HUES6 (cell line): ENCODE measurements around the gene SLC26A6.
A peak's percentile ranks its signal among the peaks of the same experiment; 100 is the strongest.

Experiments used
- H3K27ac ChIP-seq: 2 replicates; pipeline ENCODE4 v1.7.0; 2013; ENCODE audit warnings: low read depth, mild to moderate bottlenecking, low read length, inconsistent platforms
- H3K27me3 ChIP-seq: 2 replicates; pipeline ENCODE4 v1.6.1; 2013; ENCODE audit warnings: low read length; ENCODE audit not compliant: control insufficient read depth, insufficient read depth
- H3K36me3 ChIP-seq: 2 replicates; pipeline ENCODE4 v1.6.1; 2013; ENCODE audit warnings: low read length; ENCODE audit not compliant: control insufficient read depth, insufficient read depth
- H3K4me1 ChIP-seq: 2 replicates; pipeline ENCODE4 v1.6.1; 2013; ENCODE audit warnings: low read length; ENCODE audit not compliant: control insufficient read depth, insufficient read depth
- H3K4me3 ChIP-seq: 2 replicates; pipeline ENCODE4 v1.5.1; 2013; ENCODE audit warnings: low read depth, low read length
- H3K9ac ChIP-seq: one replicate; pipeline ENCODE4 v1.6.1; 2013; ENCODE audit warnings: mild to moderate bottlenecking, low read length
- H3K9me3 ChIP-seq: 2 replicates; pipeline ENCODE4 v1.6.1; 2013; ENCODE audit warnings: low read depth, low read length; ENCODE audit not compliant: control insufficient read depth, insufficient read depth

Gene SLC26A6, protein sequence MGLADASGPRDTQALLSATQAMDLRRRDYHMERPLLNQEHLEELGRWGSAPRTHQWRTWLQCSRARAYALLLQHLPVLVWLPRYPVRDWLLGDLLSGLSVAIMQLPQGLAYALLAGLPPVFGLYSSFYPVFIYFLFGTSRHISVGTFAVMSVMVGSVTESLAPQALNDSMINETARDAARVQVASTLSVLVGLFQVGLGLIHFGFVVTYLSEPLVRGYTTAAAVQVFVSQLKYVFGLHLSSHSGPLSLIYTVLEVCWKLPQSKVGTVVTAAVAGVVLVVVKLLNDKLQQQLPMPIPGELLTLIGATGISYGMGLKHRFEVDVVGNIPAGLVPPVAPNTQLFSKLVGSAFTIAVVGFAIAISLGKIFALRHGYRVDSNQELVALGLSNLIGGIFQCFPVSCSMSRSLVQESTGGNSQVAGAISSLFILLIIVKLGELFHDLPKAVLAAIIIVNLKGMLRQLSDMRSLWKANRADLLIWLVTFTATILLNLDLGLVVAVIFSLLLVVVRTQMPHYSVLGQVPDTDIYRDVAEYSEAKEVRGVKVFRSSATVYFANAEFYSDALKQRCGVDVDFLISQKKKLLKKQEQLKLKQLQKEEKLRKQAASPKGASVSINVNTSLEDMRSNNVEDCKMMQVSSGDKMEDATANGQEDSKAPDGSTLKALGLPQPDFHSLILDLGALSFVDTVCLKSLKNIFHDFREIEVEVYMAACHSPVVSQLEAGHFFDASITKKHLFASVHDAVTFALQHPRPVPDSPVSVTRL

DNA sequence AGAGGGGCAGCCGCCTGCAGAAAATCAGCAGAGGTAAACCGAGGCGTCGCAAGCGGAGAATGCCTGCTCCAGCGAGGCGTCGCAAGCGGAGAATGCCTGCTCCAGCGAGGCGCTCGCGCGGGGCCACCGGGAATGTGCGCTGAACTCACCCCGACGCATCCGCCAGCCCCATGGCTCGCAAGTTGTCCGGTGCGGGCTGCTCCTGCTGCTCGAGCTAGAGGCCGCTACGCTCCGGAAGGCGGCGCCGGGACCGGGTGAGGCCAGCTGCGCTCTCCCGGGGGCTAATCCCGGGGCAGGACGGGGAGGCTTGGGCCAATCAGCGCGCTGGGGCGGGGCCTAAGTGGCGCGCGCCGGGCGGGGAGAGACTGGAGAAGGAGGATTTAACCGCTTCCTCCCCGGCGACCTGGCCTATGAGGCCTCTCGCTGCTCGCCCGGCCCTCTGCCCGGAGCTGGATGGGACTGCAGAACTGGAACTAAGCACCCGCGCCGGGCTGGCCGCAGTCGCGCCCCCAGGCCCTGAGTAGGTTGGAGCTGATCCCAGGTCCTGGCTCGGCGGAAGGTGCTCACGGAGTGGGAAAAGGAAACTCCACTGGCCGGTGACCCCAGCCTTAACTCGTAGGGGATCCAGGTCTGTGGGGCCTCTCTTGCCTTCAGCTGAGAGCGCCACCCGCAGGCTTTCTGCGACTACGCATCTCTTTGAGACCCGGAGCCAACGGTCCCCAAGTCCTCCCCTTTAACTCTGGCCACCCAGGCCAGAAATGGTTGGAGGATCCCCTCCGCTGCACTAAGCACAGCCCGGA, at the start of gene SLC26A6:
Gene SLC26A6 (minus strand): TSS at position 240 of the 800 bp plus-strand sequence. CDS start 68 bp downstream, at position 172.
- peak within 1 kb of the TSS; percentile 80; the same call in 1 of the 2 replicates for H3K27ac ChIP-seq
- H3K27me3 ChIP-seq = no peaks in the 10 kb centered on the region
- H3K9me3 ChIP-seq = no peaks in the 10 kb centered on the region
- peaks cover 24% of the 10 kb centered on the region for H3K4me1 ChIP-seq
- peak within 1 kb of the TSS; percentile 93 for H3K4me3 ChIP-seq
- peak within 1 kb of the TSS; percentile 80 for H3K9ac ChIP-seq
- H3K36me3 ChIP-seq = peaks cover 54% of the 10 kb centered on the region

DNA sequence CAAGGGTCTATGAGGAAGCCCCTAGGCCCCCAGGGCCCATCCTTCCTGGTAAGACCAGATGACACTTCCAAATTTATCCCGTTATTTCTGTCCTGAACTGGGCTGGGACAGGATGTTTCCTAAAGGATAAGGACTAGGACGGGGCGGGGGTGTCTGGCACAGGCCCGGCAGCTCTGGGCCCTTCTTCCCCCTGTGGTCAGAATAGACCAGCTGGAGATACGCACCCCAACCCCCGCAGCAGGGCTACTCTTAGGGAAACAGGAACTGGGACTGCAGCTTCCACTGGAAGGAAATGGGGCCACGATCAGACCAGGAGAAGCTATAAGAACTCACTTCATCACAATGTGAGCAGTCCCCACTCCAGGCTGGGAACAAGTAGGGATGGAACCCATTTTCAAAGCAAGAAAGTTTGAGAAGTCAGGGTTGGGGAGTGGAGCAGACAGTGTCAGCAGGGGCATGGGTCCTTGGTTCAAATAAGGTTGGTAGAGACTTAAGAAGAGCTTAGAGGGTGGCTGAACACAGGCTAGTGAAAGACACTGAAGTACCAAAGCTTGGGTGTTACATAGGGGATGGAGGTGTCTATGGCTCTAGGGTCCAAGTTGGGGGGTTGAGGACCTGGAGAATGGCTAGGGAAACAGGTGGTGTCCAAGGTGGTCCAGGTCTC, 49.4 kb upstream of the SLC26A6 start:
- Histone ChIP-seq H3K9ac (no peak overlapping the region), H3K4me1 (peaks cover 9% of the 10 kb centered on the region), H3K27ac (no peak overlapping the region), H3K9me3 (no peaks in the 10 kb centered on the region), H3K27me3 (no peaks in the 10 kb centered on the region), H3K4me3 (peak overlapping the region; percentile 99), H3K36me3 (peaks cover 61% of the 10 kb centered on the region)

DNA sequence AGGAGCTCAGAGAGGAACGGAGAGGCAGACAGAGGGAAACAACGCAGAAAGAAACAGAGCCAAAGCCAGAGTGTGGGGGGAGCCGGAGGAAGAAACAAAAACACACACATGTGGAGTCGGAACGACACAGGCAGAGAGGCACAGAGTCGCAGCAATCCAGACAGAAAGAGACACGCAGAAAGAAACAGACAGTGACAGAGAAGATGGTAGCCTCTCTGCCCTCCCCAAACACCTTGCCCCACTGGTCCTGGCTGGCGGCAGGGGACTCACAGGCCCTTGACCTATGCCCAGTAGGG, 48.7 kb upstream of the SLC26A6 start:
- Histone ChIP-seq H3K9ac (no peak overlapping the region), H3K27me3 (no peaks in the 10 kb centered on the region), H3K4me3 (peak overlapping the region; percentile 99), H3K27ac (no peak overlapping the region), H3K9me3 (no peaks in the 10 kb centered on the region), H3K36me3 (peaks cover 61% of the 10 kb centered on the region), H3K4me1 (peaks cover 9% of the 10 kb centered on the region)

DNA sequence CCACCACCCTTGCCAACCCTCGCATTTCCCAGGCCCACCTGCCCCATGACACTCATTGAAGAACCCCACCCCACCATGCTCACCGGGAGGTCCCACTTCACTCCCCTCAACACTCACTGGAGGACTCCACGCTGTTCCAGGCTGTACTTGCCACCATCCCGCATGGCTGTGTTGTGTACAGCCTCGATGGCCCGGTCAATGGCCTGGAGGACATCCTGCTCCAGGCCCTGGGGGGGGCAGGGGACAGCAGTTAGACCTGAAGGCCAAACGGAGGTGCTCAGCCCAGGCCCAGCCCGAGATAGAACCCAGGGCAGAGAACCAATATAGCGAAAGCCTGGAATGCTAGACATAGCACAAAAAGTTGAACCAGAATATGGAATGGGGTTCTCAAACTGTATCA, 47.5 kb upstream of the SLC26A6 start:
- no peak overlapping the region for H3K27ac ChIP-seq
- H3K4me1 ChIP-seq = peaks cover 9% of the 10 kb centered on the region
- H3K9me3 ChIP-seq = no peaks in the 10 kb centered on the region
- H3K9ac ChIP-seq = no peak overlapping the region
- H3K4me3 ChIP-seq = no peak overlapping the region
- H3K27me3 ChIP-seq = no peaks in the 10 kb centered on the region
- peaks cover 61% of the 10 kb centered on the region for H3K36me3 ChIP-seq

DNA sequence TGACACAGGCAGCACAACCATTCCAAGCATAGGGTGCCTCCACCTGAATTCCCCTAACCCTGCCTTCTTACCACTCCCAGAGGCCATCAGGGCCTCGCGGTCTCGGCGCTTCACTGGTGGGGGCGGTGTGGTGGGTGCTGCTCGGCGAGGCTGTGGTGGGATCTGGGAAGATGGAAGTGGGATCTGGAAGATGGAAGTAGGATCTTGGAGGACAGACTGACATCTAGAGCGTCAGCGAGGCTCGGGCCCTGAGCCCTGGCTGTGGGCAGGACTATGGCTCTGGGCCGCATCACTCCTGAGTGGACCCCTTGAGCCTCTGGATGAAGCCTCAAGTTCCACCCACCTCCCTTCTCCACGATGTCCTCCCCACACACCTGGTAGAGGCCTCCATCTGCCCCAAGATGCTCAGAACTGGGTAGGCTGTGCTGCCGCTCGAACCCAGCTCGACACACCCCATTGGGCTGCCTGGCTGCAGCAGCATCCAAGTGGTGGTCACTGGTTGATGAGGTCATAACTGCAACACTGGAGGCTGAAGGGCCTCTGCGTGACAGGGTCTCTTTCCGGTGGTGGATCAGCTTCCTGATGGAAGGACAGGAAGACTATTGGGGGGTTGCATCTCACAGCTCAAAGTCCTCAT, 46.8 kb upstream of the SLC26A6 start:
- Histone ChIP-seq H3K4me3 (no peak overlapping the region), H3K9ac (no peak overlapping the region), H3K4me1 (peaks cover 9% of the 10 kb centered on the region), H3K9me3 (no peaks in the 10 kb centered on the region), H3K36me3 (peaks cover 61% of the 10 kb centered on the region), H3K27me3 (no peaks in the 10 kb centered on the region), H3K27ac (no peak overlapping the region)

DNA sequence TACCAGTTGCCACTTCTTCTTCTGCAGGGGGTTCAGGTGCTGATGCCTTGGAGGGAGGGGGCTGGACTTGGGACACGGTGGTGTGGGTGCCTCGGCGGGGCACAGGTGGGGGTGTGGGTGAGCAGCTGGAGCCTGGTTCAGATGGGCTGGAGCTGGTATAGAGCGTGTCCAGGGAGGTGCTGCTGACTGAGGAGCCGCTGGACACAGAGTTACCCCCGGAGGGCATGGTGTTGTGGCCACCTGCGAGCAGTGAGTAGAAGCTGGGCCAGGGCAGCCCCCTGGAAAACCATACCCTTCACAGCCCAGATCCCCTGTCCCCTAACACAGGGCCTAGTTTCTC, 46.2 kb upstream of the SLC26A6 start:
- Histone ChIP-seq H3K9me3 (no peaks in the 10 kb centered on the region), H3K4me1 (peaks cover 9% of the 10 kb centered on the region), H3K27ac (no peak overlapping the region), H3K9ac (no peak overlapping the region), H3K36me3 (peaks cover 64% of the 10 kb centered on the region), H3K27me3 (no peaks in the 10 kb centered on the region), H3K4me3 (no peak overlapping the region)

DNA sequence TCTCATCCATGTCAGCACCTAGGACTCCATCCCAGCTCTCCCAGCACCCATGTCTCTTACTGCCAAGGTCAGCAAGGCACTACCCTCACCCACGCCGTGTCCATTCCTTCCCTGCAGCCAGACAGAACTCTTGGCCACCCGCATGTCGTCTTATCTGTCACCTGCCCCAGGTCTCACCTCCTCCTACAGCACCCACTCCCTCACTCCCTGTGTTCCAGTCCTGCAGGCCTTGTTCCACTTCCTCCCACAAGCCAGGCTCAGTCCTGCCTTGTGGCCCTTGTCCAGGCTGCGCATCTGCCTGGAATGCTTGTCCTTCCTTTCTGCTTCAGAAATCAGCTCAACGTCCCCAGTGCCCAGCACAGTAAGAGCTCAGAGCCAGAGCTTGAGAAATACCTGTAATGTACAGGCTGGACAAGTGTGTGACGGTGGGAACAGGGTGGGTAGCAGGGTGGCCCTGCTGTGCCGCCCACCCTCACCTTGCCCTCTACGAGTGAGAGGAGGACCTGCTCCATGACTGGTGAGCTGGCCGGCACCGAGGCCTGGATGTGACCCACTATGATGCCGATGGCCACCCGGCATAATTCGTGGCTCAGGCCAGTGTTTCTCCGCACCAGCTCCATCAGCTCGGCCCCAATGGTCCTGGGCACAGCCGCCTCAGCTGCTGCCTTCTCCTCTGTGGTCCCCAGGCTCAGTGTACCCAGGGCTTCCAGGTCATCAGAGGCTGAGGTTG, 45.7 kb upstream of the SLC26A6 start:
- no peak overlapping the region for H3K27ac ChIP-seq
- no peaks in the 10 kb centered on the region for H3K9me3 ChIP-seq
- H3K4me3 ChIP-seq = no peak overlapping the region
- no peaks in the 10 kb centered on the region for H3K27me3 ChIP-seq
- H3K9ac ChIP-seq = no peak overlapping the region
- H3K36me3 ChIP-seq = peaks cover 69% of the 10 kb centered on the region
- H3K4me1 ChIP-seq = peaks cover 9% of the 10 kb centered on the region

DNA sequence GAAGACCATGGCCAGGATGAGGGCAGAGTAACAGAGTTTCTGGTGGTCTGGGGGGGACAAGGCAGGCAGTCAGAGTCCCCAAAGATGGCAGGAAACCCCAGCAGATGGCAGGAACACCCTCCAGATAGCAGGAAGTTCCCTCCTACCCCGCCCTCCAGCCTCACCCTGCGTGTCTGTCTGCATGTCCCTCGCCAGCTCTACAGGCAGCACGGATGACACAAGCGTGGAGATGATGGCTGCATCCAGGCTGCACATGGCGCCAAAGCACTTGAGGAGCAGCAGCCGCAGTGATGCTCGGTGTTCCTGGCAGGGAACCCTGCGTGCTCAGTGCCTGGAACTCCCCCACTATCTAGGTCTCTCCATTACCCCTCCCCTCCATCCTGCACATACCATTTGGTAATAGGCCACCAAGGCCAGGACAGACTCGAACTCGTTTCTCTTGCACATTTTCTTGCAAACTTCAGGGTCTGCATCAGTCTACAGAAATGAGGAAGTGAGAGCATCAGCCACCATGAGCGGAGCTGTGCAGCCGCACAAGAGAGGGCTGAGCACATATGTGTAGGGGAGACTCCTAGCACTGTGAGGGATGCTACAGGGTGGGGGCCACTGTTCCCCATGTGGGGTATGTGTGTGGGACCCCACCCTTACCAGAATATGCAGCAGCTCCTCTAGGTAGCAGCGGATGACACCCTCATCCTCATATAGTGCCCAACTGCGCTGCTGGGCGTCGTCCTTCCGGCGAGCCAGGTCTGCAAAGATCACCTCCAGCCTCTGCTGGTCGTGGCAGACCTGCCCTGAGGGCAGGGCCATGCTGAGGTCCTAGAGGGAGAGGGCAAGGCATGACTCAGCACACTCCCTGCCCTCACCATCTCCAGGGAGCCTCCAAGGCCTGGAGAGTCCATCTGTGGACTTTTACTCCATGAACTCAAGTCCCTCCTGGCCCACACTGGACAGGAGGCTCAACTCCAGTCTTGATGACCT, 44.4 kb upstream of the SLC26A6 start:
- Histone ChIP-seq H3K9me3 (no peaks in the 10 kb centered on the region), H3K4me3 (no peak overlapping the region), H3K9ac (no peak overlapping the region), H3K4me1 (peaks cover 7% of the 10 kb centered on the region), H3K27me3 (no peaks in the 10 kb centered on the region), H3K36me3 (peaks cover 79% of the 10 kb centered on the region), H3K27ac (no peak overlapping the region)

DNA sequence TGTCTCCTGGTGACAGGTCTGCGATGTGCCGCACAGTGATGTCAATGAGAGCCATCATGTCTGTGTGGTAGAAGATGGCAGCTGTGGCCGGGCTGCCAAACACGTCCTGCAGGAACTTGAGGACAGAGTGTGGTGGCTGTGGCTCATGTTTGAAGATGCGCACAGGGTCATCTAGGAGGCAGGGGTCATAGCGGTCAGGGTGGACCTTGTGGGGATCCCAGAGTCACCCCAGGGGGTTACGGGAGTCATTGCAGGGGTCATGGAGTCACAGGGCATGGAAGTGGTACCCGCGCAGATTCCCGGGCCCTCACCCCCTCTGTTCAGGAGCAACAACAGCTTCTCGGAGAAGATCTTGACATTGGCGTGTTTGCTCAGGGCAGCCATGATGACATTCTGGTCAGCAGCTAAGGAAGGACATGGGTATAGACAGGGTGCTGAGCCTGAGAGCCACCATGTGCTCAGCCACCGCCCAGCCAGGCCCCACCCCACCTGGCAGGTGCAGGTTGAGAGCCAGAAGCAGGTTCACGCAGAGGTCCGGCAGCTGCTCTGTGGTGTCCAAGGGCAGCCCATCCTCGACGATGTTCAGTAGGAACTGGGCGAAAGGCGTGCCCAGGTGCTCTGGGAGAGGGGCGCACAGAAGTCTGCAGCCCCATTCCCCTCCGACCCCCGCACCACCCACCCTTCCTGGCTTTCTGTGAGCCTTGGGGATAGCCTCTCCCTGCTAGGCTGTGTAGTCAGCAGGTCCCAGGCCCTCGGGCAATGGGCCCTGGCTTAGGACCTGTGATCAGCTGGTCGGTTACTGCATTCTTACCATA, 43.5 kb upstream of the SLC26A6 start:
- H3K4me3 ChIP-seq = no peak overlapping the region
- H3K27ac ChIP-seq = no peak overlapping the region
- no peaks in the 10 kb centered on the region for H3K4me1 ChIP-seq
- no peaks in the 10 kb centered on the region for H3K27me3 ChIP-seq
- H3K9me3 ChIP-seq = no peaks in the 10 kb centered on the region
- H3K9ac ChIP-seq = no peak overlapping the region
- peaks cover 88% of the 10 kb centered on the region for H3K36me3 ChIP-seq
